DOHH2 (cell line): ENCODE data around the gene GFRA1.

Source experiments
- CTCF ChIP-seq: fragments of 200-600 bp; sonication (generic); IDR thresholded peaks from one replicate; pipeline ENCODE4 v1.5.1; 2014; ENCODE audit warnings: antibody characterized with exemption, mild to moderate bottlenecking, low read depth, low read length; ENCODE audit not compliant: poor library complexity, severe bottlenecking
- EZH2phosphoT487 ChIP-seq: fragments of 200-600 bp; sonication (generic); IDR thresholded peaks from 2 replicates; pipeline ENCODE4 v1.6.1; 2017; ENCODE audit warnings: borderline replicate concordance, mild to moderate bottlenecking, antibody characterized with exemption, low read length, moderate library complexity, mixed read lengths

- TF ChIP-seq CTCF = no peak
- TF ChIP-seq EZH2phosphoT487 = no peak
Measured at GRCh38 chr10:116141246-116141645, 131.8 kb downstream of the GFRA1 start.
